Kidney (tissue), 14 donors: ENCODE data around the gene ANKS1B. TPM values are rescaled to one million over a fixed set of nuclear protein-coding genes. Genes with fewer than 3 reads are reported as not detected.

ENCODE experiments used
- DNase-seq, 5 donors: peaks; one replicate each; pipeline ENCODE4 v3.0.0-alpha.2; 2013 to 2020
- FAIRE-seq: peaks from 2 replicates; lab custom pipeline; 2012; peaks lifted over from hg19 to GRCh38; lab: Jason Lieb, UNC
- H3K27ac ChIP-seq, 2 donors: one replicate each; pipeline ENCODE4 v1.7.0; 2013; ENCODE audit warnings: low read depth in 2 of 2, low read length in 2 of 2, inconsistent platforms in 1 of 2
- H3K27me3 ChIP-seq: one replicate; pipeline ENCODE4 v1.7.1; 2013; ENCODE audit warnings: low read length, inconsistent platforms; ENCODE audit not compliant: control insufficient read depth, insufficient read depth
- H3K36me3 ChIP-seq, 3 donors: one replicate each; pipeline versions ENCODE4 v1.7.0 to v1.7.1; 2013; ENCODE audit warnings: low read length in 3 of 3, control low read depth in 1 of 3, inconsistent platforms in 1 of 3; ENCODE audit not compliant: insufficient read depth in 3 of 3, control insufficient read depth in 2 of 3
- H3K4me1 ChIP-seq, 3 donors: one replicate each; pipeline versions ENCODE4 v1.7.0 to v1.7.1; 2013; ENCODE audit warnings: low read length in 3 of 3, inconsistent platforms in 1 of 3, low read depth in 1 of 3; ENCODE audit not compliant: control insufficient read depth in 2 of 3, insufficient read depth in 2 of 3
- H3K4me3 ChIP-seq, 3 donors: one replicate each; pipeline versions ENCODE4 v1.7.0 to v1.8.1; 2013; ENCODE audit warnings: low read length in 3 of 3, control low read depth in 1 of 3, inconsistent platforms in 1 of 3
- H3K9ac ChIP-seq, 3 donors: one replicate each; pipeline versions ENCODE4 v1.7.0 to v1.7.1; 2013; ENCODE audit warnings: low read length in 3 of 3, control low read depth in 1 of 3, inconsistent platforms in 1 of 3
- H3K9me3 ChIP-seq, 3 donors: one replicate each; pipeline versions ENCODE4 v1.7.0 to v1.7.1; 2013; ENCODE audit warnings: low read length in 3 of 3, control low read depth in 1 of 3, inconsistent platforms in 1 of 3; ENCODE audit not compliant: control insufficient read depth in 2 of 3, insufficient read depth in 1 of 3
- intact Hi-C: fragments of 100-400 bp; cut with DNase I; formaldehyde crosslinking; loops from one replicate; pipeline ENCODE4 v1.11.1; 2022
- polyA plus RNA-seq: library from polyadenylated mRNA; stranded (reverse); fragments of 350-450 nt; fragmentation: Illumina TruSeq; extraction: RNeasy Lipid Tissue Mini Kit (QIAGEN cat#74804); gene quantifications from one replicate; pipeline ENCODE4 v1.2.3, GENCODE V29; 2014; ENCODE audit warnings: low read depth, low replicate concordance; ENCODE audit not compliant: insufficient read depth
- total RNA-seq: library from RNA; stranded (reverse); fragmentation: NEBNext Ultra II Directional; extraction: Animal tissue kit (Norgen Biotek cat#: 25700); gene quantifications from one replicate; pipeline ENCODE4 v1.2.1, GENCODE V29; 2021
- TF ChIP-seq, protein P1 (sequence below): IDR thresholded peaks from 3 replicates; pipeline ENCODE4 v1.5.1; 2012; ENCODE audit warnings: mild to moderate bottlenecking, moderate library complexity, borderline replicate concordance; ENCODE audit not compliant: insufficient read depth; ENCODE audit errors: extremely low read depth
- donor health status: control.
- donor health status: control.
- donor health status: control.
- donor health status: control.
- donor health status: control.
- donor health status: DM: yes; HTN: yes; CAD: no.
- donor health status: Normal renal cell carcinoma (clear cell type).

ANKS1B gene
- total and polyA plus RNA-seq, 2 donors from 2014 or later, result 1.7 to 5.8 TPM

GRCh38 chr12:98999559-98999958 is 985.2 kb downstream of the ANKS1B start:
- TF ChIP-seq, protein P1, sequence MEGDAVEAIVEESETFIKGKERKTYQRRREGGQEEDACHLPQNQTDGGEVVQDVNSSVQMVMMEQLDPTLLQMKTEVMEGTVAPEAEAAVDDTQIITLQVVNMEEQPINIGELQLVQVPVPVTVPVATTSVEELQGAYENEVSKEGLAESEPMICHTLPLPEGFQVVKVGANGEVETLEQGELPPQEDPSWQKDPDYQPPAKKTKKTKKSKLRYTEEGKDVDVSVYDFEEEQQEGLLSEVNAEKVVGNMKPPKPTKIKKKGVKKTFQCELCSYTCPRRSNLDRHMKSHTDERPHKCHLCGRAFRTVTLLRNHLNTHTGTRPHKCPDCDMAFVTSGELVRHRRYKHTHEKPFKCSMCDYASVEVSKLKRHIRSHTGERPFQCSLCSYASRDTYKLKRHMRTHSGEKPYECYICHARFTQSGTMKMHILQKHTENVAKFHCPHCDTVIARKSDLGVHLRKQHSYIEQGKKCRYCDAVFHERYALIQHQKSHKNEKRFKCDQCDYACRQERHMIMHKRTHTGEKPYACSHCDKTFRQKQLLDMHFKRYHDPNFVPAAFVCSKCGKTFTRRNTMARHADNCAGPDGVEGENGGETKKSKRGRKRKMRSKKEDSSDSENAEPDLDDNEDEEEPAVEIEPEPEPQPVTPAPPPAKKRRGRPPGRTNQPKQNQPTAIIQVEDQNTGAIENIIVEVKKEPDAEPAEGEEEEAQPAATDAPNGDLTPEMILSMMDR, result no peak
- FAIRE-seq, result no peak
- Histone ChIP-seq H3K27ac (no peak overlapping the region), H3K36me3 (no peaks in the 10 kb centered on the region), H3K9ac (no peak overlapping the region), H3K4me1 (no peaks in the 10 kb centered on the region), H3K4me3 (no peak overlapping the region), H3K9me3 (no peaks in the 10 kb centered on the region), H3K27me3 (no peaks in the 10 kb centered on the region)
- intact Hi-C loops, result loop anchor here (10.0 kb wide), 1 partner anchor 295 kb away; no protein-coding TSS in a partner anchor
- peak in 2 of 5 donors; percentile 11 to 38 for DNase-seq

DNA sequence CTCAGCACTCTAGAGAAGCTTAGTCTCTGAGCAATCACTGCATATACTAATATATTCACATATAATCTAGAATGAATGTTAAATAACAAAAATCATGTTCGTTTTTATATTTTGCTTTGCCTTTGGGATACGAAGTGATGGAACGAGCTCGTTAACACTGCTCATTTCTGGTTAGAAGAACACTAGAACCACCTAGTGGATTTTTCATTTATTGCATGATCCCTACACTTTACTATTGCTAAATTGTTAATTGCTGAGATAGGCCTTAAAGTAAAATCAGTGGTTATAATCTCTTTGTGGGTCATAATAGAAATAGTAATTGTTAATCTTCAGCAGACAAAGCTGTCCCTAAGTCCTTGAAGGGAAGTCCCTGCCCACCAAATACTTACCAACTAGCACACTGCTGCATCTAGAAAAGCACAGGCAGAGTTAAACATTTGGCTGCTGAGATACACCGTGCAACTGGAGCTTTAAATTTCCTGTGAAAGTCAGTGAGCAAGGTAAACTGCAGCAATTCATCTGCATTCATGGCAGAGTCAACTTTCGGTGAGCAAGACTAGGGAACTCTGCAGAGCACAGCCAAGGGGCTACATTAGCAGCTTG is 985.9 kb downstream of the ANKS1B start:
- TF ChIP-seq, protein P1, result peak; percentile 46
- DNase-seq (peak in 2 of 5 donors; percentile 68 to 71), FAIRE-seq (peak; percentile 90)
- no peaks in the 10 kb centered on the region for H3K9me3 ChIP-seq
- H3K27me3 ChIP-seq, result no peaks in the 10 kb centered on the region
- no peaks in the 10 kb centered on the region for H3K4me1 ChIP-seq
- H3K27ac ChIP-seq, result no peak overlapping the region
- intact Hi-C loops, result loop anchor here (10.0 kb wide), 1 partner anchor 294 kb away; no protein-coding TSS in a partner anchor
- no peak overlapping the region for H3K4me3 ChIP-seq
- no peak overlapping the region for H3K9ac ChIP-seq
- no peaks in the 10 kb centered on the region for H3K36me3 ChIP-seq

DNA sequence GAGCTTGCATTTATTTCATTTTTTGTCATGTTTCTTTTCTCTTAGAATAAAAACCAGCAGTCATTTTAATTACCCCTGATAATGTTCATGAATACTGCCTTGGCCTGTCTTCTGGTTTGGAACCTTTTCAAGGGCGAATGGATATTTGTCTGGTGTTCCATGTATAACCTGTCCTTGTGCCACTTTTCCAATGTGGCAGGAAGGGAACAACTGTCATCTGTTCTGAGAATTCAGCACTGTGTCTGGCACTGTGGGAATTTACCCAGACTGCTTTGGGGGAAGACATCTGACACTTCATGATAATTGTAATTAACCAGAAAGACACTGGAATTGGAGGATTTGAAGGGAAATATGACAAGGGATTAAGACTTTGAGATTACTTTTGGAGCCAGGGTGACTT is 986.8 kb downstream of the ANKS1B start:
- TF ChIP-seq, protein P1, result no peak
- no peaks in the 10 kb centered on the region for H3K36me3 ChIP-seq
- H3K9ac ChIP-seq, result no peak overlapping the region
- H3K4me1 ChIP-seq, result no peaks in the 10 kb centered on the region
- FAIRE-seq (no peak), DNase-seq (no peak)
- no peaks in the 10 kb centered on the region for H3K9me3 ChIP-seq
- H3K4me3 ChIP-seq, result no peak overlapping the region
- H3K27ac ChIP-seq, result no peak overlapping the region
- intact Hi-C loops, result loop anchor here (10.0 kb wide), 1 partner anchor 293 kb away; no protein-coding TSS in a partner anchor
- no peaks in the 10 kb centered on the region for H3K27me3 ChIP-seq
